ENCODE measurements around the gene XPO6.

XPO6 gene

GRCh38 chr16:28062261-28062846 is 149.4 kb downstream of the XPO6 start:
- no peak for DNase-seq (ENCODE audit: low read depth)

GRCh38 chr16:28061352-28062101 is 150.2 kb downstream of the XPO6 start:
- no peak for DNase-seq (ENCODE audit: low read depth)

GRCh38 chr16:28059841-28060575 is 151.8 kb downstream of the XPO6 start:
- DNase-seq (ENCODE audit: low read depth) = no peak

GRCh38 chr16:28058839-28059589 is 152.8 kb downstream of the XPO6 start:
- no peak for DNase-seq (ENCODE audit: low read depth)

GRCh38 chr16:28057949-28058348 is 153.8 kb downstream of the XPO6 start:
- no peak for DNase-seq (ENCODE audit: low read depth)

- DNase-seq (ENCODE audit: low read depth) = no peak
These were observed 158.3 kb downstream of the XPO6 start for GRCh38 chr16:28053461-28053860.

GRCh38 chr16:28052274-28053128 is 159.3 kb downstream of the XPO6 start:
- no peak for DNase-seq (ENCODE audit: low read depth)

GRCh38 chr16:28051486-28051885 is 160.3 kb downstream of the XPO6 start:
- DNase-seq (ENCODE audit: low read depth) = no peak

All from stimulated activated CD8-positive, alpha-beta memory T cell treated with anti-CD3 and anti-CD28 coated beads, Interleukin-15, amount 100 ng/mL, for 1 hour (primary cell).